Measurements from ENCODE around the gene ATP9B.

ATP9B gene

DNA sequence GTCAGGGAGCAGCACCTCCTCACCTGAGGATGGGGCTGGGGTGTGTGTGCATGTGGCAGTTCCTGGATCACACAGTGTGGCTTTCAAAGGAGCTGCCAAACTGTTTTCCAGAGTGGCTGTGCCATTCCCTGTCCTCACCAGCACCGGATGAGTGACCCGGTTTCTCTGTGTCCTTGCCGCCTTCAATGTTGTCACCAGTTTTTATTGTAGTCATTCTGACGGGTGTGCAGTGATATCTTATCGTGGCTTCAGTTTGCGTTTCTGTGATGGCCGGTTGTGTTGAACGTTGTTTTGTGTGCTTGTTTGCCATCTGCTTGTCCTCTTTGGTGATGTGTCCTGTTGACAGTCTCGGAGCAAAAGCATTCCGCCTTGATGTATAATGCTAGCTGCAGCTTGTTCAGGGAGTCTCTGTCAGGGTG, 108.9 kb downstream of the ATP9B start:
- TF ChIP-seq ZFX (IDR thresholded peaks at IDR 0.05) = no peak
- TF ChIP-seq, protein P1, sequence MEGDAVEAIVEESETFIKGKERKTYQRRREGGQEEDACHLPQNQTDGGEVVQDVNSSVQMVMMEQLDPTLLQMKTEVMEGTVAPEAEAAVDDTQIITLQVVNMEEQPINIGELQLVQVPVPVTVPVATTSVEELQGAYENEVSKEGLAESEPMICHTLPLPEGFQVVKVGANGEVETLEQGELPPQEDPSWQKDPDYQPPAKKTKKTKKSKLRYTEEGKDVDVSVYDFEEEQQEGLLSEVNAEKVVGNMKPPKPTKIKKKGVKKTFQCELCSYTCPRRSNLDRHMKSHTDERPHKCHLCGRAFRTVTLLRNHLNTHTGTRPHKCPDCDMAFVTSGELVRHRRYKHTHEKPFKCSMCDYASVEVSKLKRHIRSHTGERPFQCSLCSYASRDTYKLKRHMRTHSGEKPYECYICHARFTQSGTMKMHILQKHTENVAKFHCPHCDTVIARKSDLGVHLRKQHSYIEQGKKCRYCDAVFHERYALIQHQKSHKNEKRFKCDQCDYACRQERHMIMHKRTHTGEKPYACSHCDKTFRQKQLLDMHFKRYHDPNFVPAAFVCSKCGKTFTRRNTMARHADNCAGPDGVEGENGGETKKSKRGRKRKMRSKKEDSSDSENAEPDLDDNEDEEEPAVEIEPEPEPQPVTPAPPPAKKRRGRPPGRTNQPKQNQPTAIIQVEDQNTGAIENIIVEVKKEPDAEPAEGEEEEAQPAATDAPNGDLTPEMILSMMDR (conservative IDR thresholded peaks at IDR 0.05) = no peak
- H3K27ac ChIP-seq = no peak overlapping the region

DNA sequence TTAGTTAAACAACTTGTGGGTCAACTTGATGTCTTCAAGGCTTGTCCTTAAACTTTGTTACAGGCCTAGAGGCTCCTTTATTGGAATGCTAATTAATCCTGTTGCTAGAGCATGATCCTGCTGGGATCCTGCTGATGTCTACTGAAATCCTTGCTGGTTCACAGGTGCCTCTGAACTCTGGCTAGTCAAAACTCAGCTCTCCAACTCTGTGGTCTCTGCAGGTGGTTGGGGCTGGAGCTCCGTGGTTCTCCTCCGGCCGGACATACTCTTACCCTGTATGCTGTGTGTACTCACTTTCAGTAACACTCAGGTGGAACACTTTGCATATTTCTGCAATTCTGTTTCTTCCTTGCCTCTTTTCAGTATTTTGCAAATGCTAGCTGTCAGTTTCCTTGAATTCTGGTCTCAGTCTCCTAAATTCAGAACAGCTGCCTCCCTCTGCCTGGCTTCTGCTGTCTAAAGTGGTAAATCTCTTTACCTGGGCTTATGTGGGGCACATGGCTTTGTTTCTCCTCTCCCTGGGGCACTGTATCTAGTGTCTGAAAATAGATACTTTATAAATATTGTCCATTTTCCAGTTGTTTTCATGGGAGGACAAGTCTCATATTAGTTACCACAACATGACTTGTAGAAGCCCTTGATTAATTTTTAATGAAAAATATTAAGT, 113.0 kb downstream of the ATP9B start:
- TF ChIP-seq ZFX (IDR thresholded peaks at IDR 0.05) = no peak
- TF ChIP-seq, protein P1 (conservative IDR thresholded peaks at IDR 0.05) = no peak
- no peak overlapping the region for H3K27ac ChIP-seq

DNA sequence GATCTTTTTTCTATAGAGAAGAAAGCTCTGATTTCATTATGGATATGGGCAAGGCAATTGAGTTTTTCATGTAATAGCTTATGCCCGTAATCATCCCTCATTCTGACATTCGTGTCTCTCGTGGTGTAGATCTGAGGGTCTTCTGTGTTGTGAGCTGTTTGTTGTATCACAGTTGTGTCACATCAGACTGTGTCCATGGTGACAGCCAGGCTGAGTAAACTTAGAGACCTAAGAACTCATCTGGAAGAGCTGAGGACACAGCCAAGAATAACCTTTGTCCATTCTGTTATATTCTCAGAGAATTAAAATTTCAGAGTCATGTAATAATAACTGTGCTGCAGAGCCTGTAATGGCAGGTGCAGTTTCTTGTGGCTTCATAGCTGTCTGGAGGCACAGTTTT, 116.5 kb downstream of the ATP9B start:
- TF ChIP-seq, protein P1 (conservative IDR thresholded peaks at IDR 0.05) = no peak
- TF ChIP-seq ZFX (IDR thresholded peaks at IDR 0.05) = no peak
- H3K27ac ChIP-seq = no peak overlapping the region

DNA sequence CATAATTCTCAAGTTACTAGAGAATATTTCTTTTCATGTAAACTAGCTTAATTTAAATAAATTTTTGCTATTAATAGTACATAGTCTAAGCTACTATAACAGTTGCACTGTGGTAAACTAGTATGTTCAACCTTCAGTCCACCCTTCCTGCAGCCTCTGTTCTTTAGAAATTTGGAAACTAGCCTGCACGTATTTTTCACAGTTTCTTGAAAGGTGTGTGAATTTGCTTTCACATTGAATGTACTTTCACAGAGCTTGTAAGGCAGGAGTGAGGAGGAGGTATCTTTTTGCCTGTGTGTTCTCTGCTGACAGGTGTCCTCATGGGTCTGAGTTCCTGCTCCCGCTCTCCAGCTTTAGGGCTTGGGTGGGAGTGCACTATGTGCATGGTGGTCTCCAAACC, 117.5 kb downstream of the ATP9B start:
- no peak overlapping the region for H3K27ac ChIP-seq
- TF ChIP-seq ZFX (IDR thresholded peaks at IDR 0.05) = no peak
- TF ChIP-seq, protein P1 (conservative IDR thresholded peaks at IDR 0.05) = no peak

DNA sequence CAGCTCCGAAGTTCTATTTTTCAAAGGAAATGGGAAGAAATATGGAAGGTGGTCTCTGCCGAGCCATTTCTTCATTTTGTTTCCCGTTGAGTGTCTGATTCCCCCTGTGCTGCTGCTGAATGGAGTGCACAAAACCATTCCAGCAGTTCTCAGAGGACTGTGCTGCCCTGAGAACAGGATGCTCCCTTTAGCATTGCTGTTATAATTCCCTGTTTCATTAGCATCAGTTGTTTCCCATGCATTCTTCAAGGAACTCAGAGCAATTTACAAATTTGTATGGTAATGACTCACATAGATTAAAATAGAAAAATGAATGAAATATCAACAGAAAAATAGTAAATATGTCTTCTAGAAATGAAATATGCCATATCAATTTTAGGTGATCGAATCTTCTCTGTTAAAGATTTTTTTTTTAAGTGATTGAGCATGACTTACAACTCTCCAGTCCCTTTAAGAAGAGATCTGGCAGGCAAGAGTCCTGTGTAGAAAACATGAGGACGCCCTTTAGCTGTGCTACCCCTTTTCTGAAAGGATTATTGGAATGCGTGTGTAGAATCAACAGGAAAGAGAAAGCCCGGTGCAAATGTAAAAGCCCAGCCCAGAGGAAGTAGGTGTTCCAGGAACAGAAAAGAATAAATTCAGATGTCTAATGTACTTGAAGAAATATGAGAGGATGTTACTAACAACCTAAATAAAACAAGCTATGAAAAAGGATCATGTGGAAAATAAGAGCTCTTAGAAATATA, 118.5 kb downstream of the ATP9B start:
- no peak for TF ChIP-seq ZFX (IDR thresholded peaks at IDR 0.05)
- no peak overlapping the region for H3K27ac ChIP-seq

DNA sequence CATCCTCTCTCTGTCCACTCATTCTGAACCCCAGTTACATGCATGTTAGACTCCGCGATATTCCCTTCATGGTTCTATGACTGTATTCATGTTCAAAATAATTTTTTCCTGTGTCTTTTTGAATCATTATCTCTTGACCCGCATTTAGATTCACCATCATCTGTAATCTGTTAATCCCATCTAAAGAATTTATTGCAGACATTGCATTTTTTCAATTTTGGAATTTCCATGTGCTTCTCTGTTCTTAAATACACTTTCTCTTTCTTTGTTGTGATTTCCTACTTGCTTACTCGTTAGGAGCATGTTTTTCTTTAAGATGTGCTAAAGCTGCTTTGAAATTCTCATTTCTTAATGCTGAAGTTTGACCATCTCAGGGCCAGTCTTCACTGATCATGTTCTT, 122.2 kb downstream of the ATP9B start:
- H3K27ac ChIP-seq = no peak overlapping the region
- TF ChIP-seq, protein P1 (conservative IDR thresholded peaks at IDR 0.05) = no peak
- TF ChIP-seq ZFX (IDR thresholded peaks at IDR 0.05) = no peak

DNA sequence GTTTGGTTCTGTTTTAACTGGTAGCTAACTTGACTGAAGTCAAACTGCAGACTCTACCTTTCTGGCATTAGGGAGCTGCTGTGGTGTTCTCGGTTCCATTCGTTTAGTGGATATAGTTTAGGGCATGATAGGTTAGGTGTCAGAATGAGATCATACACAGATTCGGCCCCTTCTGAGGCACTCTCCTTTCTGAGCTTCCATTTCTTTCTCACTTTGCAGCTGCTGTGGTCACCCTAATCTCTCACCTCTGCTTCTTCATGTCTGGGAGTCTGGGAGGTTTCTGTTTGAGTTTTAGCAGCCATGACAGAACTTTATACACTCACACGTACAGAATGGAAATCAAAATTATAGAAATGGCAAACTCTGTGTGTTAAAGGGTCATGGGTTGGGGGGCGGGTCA, 122.8 kb downstream of the ATP9B start:
- TF ChIP-seq, protein P1 (conservative IDR thresholded peaks at IDR 0.05) = no peak
- no peak for TF ChIP-seq ZFX (IDR thresholded peaks at IDR 0.05)
- no peak overlapping the region for H3K27ac ChIP-seq
